Liver (tissue), 9 donors: Measurements from ENCODE around the gene MARK1. TPM values are rescaled to one million over a fixed set of nuclear protein-coding genes. Genes with fewer than 3 reads are reported as not detected.

Source experiments
- DNase-seq: peaks from one replicate; pipeline ENCODE4 v3.0.0-alpha.2; 2017; ENCODE audit warnings: low spot score
- H3K27ac ChIP-seq, 2 donors: one replicate each; pipeline ENCODE4 v1.7.0; 2013; ENCODE audit warnings: inconsistent platforms in 2 of 2, low read length in 2 of 2, control low read depth in 1 of 2, low read depth in 1 of 2, mild to moderate bottlenecking in 1 of 2
- H3K27me3 ChIP-seq, 4 donors: one replicate each; pipeline versions ENCODE4 v1.6.1 to v1.7.0; 2013; ENCODE audit warnings: low read length in 3 of 4, inconsistent platforms in 1 of 4, mild to moderate bottlenecking in 1 of 4, moderate library complexity in 1 of 4; ENCODE audit not compliant: control insufficient read depth in 4 of 4, insufficient read depth in 4 of 4
- H3K36me3 ChIP-seq, 4 donors: one replicate each; pipeline versions ENCODE4 v1.6.1 to v1.7.0; 2013; ENCODE audit warnings: low read length in 3 of 4, mild to moderate bottlenecking in 3 of 4, low read depth in 1 of 4, moderate library complexity in 1 of 4; ENCODE audit not compliant: control insufficient read depth in 4 of 4, insufficient read depth in 3 of 4
- H3K4me1 ChIP-seq, 4 donors: one replicate each; pipeline versions ENCODE4 v1.6.1 to v1.7.0; 2013; ENCODE audit warnings: low read length in 3 of 4, mild to moderate bottlenecking in 3 of 4, moderate library complexity in 1 of 4; ENCODE audit not compliant: control insufficient read depth in 4 of 4, insufficient read depth in 4 of 4
- H3K4me3 ChIP-seq, 3 donors: one replicate each; pipeline versions ENCODE4 v1.6.1 to v1.7.0; 2013; ENCODE audit warnings: low read length in 3 of 3, control low read depth in 1 of 3, low read depth in 1 of 3, mild to moderate bottlenecking in 1 of 3
- H3K9ac ChIP-seq, 2 donors: one replicate each; pipeline ENCODE4 v1.7.0; 2013; ENCODE audit warnings: low read length in 2 of 2, mild to moderate bottlenecking in 2 of 2, moderate library complexity in 2 of 2, control low read depth in 1 of 2, low read depth in 1 of 2
- H3K9me3 ChIP-seq, 4 donors: one replicate each; pipeline versions ENCODE4 v1.6.1 to v1.7.0; 2013; ENCODE audit warnings: low read length in 3 of 4; ENCODE audit not compliant: control insufficient read depth in 4 of 4
- ATF3 ChIP-seq: IDR thresholded peaks from 2 replicates; pipeline ENCODE4 v1.6.1; 2016; ENCODE audit warnings: antibody characterized with exemption
- CTCF ChIP-seq: fragments of 150-350 bp; IDR thresholded peaks from 2 replicates; pipeline ENCODE4 v1.5.1; 2017; ENCODE audit warnings: improper control_type of control experiment, low read depth, low read length; ENCODE audit not compliant: missing input control
- EGR1 ChIP-seq, 2 donors: IDR thresholded peaks; 2 replicates each; pipeline ENCODE4 v1.6.1; 2016 to 2018; ENCODE audit warnings: antibody characterized with exemption in 2 of 2, low read depth in 2 of 2
- FOXA1 ChIP-seq: IDR thresholded peaks from 2 replicates; pipeline ENCODE4 v1.6.1; 2016; ENCODE audit warnings: antibody characterized with exemption
- FOXA2 ChIP-seq: IDR thresholded peaks from 2 replicates; pipeline ENCODE4 v1.6.1; 2016; ENCODE audit warnings: antibody characterized with exemption
- GABPA ChIP-seq, 2 donors: IDR thresholded peaks in 1 of 2; conservative IDR thresholded peaks in 1 of 2; 2 replicates each; pipeline ENCODE4 v1.6.1; 2016; ENCODE audit warnings: antibody characterized with exemption in 2 of 2, mild to moderate bottlenecking in 1 of 2, moderate library complexity in 1 of 2
- HNF4A ChIP-seq, 2 donors: conservative IDR thresholded peaks; 2 replicates each; pipeline ENCODE4 v1.6.1; 2016; ENCODE audit warnings: antibody characterized with exemption in 2 of 2, mild to moderate bottlenecking in 2 of 2
- HNF4G ChIP-seq: IDR thresholded peaks from 2 replicates; pipeline ENCODE4 v1.6.1; 2016; ENCODE audit warnings: antibody characterized with exemption
- MAX ChIP-seq: IDR thresholded peaks from 2 replicates; pipeline ENCODE4 v1.6.1; 2016; ENCODE audit warnings: antibody characterized with exemption
- NR2F2 ChIP-seq: IDR thresholded peaks from 2 replicates; pipeline ENCODE4 v1.6.1; 2016; ENCODE audit warnings: antibody characterized with exemption
- SP1 ChIP-seq: IDR thresholded peaks from 2 replicates; pipeline ENCODE4 v1.6.1; 2018; ENCODE audit warnings: antibody characterized with exemption, mild to moderate bottlenecking
- YY1 ChIP-seq: IDR thresholded peaks from 2 replicates; pipeline ENCODE4 v1.6.1; 2016; ENCODE audit warnings: antibody characterized with exemption, mild to moderate bottlenecking
- ZBTB33 ChIP-seq: IDR thresholded peaks from 2 replicates; pipeline ENCODE4 v1.6.1; 2016; ENCODE audit warnings: antibody characterized with exemption
- WGBS: extraction: QIAGEN DNeasy Blood & Tissue Kit; methylation state at CpG from one replicate; pipeline ENCODE4 v1.1.7; 2013; 5-methylcytosine and 5-hydroxymethylcytosine counted together
- polyA plus RNA-seq, 2 donors: library from polyadenylated mRNA; stranded (reverse) in 1 of 2; unstranded in 1 of 2; fragments of 200-250 nt in 1 of 2; fragments of >200 nt in 1 of 2; fragmentation: Nextera tagmentation in 1 of 2; extraction: Ambion mirVana in 1 of 2; gene quantifications; one replicate each; pipeline versions ENCODE4 v1.2.1 to v1.2.3, GENCODE V29; 2013 to 2015
- total RNA-seq, 2 donors: library from RNA; depleted of rRNA; stranded (reverse); fragments of >200 nt; gene quantifications; one replicate each; pipeline ENCODE4 v1.2.3, GENCODE V29; 2014
- donor health status: healthy.
- donor health status: healthy.
- donor health status: healthy.
- donor health status: healthy.
- donor health status: healthy.

The MARK1 gene
- total and polyA plus RNA-seq, 4 donors = 0.10 to 0.59 (median 0.25) TPM

- 96% methylated on average over 1 of the region's 1 CpG for WGBS
- Histone ChIP-seq H3K36me3 (no peaks in the 10 kb centered on the region), H3K9ac (no peak overlapping the region), H3K27ac (no peak overlapping the region), H3K4me3 (no peak overlapping the region), H3K27me3 (no peaks in the 10 kb centered on the region), H3K4me1 (no peaks in the 10 kb centered on the region), H3K9me3 (no peaks in the 10 kb centered on the region)
- TF ChIP-seq ATF3 (no peak), YY1 (no peak), HNF4A (conservative IDR thresholded peaks at IDR 0.05) (no peak), NR2F2 (no peak), CTCF (no peak), ZBTB33 (no peak), FOXA2 (no peak), MAX (no peak)
- DNase-seq = no peak
Observed at GRCh38 chr1:220637759-220638158, 109.8 kb downstream of the MARK1 start.

- Histone ChIP-seq H3K36me3 (no peaks in the 10 kb centered on the region), H3K9ac (no peak overlapping the region), H3K27ac (no peak overlapping the region), H3K4me3 (no peak overlapping the region), H3K9me3 (no peaks in the 10 kb centered on the region), H3K4me1 (no peaks in the 10 kb centered on the region), H3K27me3 (no peaks in the 10 kb centered on the region)
- TF ChIP-seq HNF4A (conservative IDR thresholded peaks at IDR 0.05) = no peak
- TF ChIP-seq SP1 = no peak
- no peak for TF ChIP-seq GABPA (IDR thresholded peaks at IDR 0.05 in 1 of 2, conservative IDR thresholded peaks at IDR 0.05 in 1 of 2)
- no peak for DNase-seq
- WGBS = 84% methylated on average over 4 of the region's 4 CpGs
Observed at GRCh38 chr1:220642285-220642684, 114.3 kb downstream of the MARK1 start.

- no peak overlapping the region for H3K4me3 ChIP-seq
- no peaks in the 10 kb centered on the region for H3K9me3 ChIP-seq
- no peak overlapping the region for H3K9ac ChIP-seq
- no peak for DNase-seq
- H3K27ac ChIP-seq = no peak overlapping the region
- 94% methylated on average over 13 of the region's 13 CpGs for WGBS
- no peaks in the 10 kb centered on the region for H3K27me3 ChIP-seq
- H3K36me3 ChIP-seq = no peaks in the 10 kb centered on the region
- no peaks in the 10 kb centered on the region for H3K4me1 ChIP-seq
- TF ChIP-seq EGR1 (IDR thresholded peaks at IDR 0.05; ENCODE audit: low read depth in 2 of 2) (no peak), CTCF (no peak), ZBTB33 (no peak), HNF4G (no peak), YY1 (no peak), FOXA1 (no peak), NR2F2 (no peak), MAX (no peak), ATF3 (no peak), GABPA (IDR thresholded peaks at IDR 0.05 in 1 of 2, conservative IDR thresholded peaks at IDR 0.05 in 1 of 2) (no peak), HNF4A (conservative IDR thresholded peaks at IDR 0.05) (no peak), SP1 (no peak)
Observed at GRCh38 chr1:220652995-220653394, 125.1 kb downstream of the MARK1 start.
